C4-2B (cell line): ENCODE data around the gene FHDC1.

Experiments
- ZFX ChIP-seq: fragments of 450-650 bp; IDR thresholded peaks from 2 replicates; pipeline ENCODE4 v1.6.1; 2017
- TF ChIP-seq, protein P1 (sequence below): fragments of 450-650 bp; conservative IDR thresholded peaks from 2 replicates; pipeline ENCODE4 v1.5.1; 2017; ENCODE audit warnings: mild to moderate bottlenecking

DNA sequence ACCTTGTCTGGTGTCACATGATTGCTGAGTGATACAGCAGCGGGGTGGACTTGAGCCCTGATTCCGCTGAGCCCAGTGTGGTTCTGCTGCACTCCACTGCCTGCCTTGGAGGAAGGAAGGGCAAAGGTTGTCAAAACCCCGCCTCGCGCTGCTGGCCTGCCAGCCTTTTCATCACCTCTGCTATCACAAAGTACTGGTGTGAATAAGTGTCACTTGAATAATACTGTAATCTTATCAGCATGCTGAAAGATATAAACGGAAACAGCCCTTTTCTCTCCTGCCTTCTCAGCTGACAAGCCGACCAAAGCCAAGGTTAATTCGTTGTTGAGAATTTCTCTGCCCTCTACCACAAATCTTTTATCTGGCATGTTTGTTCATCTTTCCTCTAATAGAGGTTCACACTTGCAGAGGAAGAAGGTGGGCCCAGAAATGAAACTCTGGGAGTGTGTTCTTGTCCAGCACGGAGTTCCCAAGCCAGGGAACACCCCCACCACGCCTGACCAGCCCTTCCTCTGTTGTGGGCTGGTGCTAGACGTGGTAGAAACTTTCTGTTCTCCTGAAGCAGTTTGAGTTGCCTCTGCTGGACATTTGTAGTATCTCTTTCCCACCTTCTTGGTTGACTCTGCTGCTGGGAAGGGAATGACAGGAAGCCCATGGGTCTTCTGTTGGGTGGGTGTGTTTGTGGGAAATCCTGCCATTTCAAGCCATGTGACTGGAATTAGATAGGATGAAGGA is 21.5 kb downstream of the FHDC1 start:
- TF ChIP-seq, protein P1, sequence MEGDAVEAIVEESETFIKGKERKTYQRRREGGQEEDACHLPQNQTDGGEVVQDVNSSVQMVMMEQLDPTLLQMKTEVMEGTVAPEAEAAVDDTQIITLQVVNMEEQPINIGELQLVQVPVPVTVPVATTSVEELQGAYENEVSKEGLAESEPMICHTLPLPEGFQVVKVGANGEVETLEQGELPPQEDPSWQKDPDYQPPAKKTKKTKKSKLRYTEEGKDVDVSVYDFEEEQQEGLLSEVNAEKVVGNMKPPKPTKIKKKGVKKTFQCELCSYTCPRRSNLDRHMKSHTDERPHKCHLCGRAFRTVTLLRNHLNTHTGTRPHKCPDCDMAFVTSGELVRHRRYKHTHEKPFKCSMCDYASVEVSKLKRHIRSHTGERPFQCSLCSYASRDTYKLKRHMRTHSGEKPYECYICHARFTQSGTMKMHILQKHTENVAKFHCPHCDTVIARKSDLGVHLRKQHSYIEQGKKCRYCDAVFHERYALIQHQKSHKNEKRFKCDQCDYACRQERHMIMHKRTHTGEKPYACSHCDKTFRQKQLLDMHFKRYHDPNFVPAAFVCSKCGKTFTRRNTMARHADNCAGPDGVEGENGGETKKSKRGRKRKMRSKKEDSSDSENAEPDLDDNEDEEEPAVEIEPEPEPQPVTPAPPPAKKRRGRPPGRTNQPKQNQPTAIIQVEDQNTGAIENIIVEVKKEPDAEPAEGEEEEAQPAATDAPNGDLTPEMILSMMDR: no peak
- TF ChIP-seq ZFX: no peak
